Stimulated activated effector memory CD8-positive, alpha-beta T cell treated with anti-CD3 and anti-CD28 coated beads, Interleukin-12 subunit alpha, Interleukin-12 subunit beta, amount 100 ng/mL, for 72 hours (primary cell): ENCODE measurements around the gene SCD5.
A peak's percentile ranks its signal among the peaks of the same experiment; 100 is the strongest.

Source experiments
- ATAC-seq: fragments of 150-1000 bp; cut with Tn5 transposase; 2 replicates; pipeline ENCODE4 v1.10.0; 2021
- DNase-seq, 2 donors: peaks; one replicate each; pipeline ENCODE4 v3.0.0; 2021 to 2022; ENCODE audit warnings: low spot score in 2 of 2
- H3K27ac Mint-ChIP-seq: one replicate; pipeline ENCODE4 v1.8.0; 2022; ENCODE audit warnings: mild to moderate bottlenecking, mixed read lengths
- H3K36me3 Mint-ChIP-seq: one replicate; pipeline ENCODE4 v1.8.0; 2022; ENCODE audit warnings: mild to moderate bottlenecking, mixed read lengths
- H3K4me1 Mint-ChIP-seq: one replicate; pipeline ENCODE4 v1.8.0; 2022; ENCODE audit warnings: mixed read lengths
- H3K4me3 Mint-ChIP-seq: one replicate; pipeline ENCODE4 v1.8.0; 2022; ENCODE audit warnings: mild to moderate bottlenecking, mixed read lengths
- H3K9me3 Mint-ChIP-seq: one replicate; pipeline ENCODE4 v1.8.0; 2022; ENCODE audit warnings: mixed read lengths

SCD5 gene

GRCh38 chr4:82756061-82756460, 42.5 kb downstream of the SCD5 start:
- no peak overlapping the region for H3K4me3 Mint-ChIP-seq
- H3K9me3 Mint-ChIP-seq: no peaks in the 10 kb centered on the region
- ATAC-seq (peak; percentile 8), DNase-seq (no peak)
- no peaks in the 10 kb centered on the region for H3K36me3 Mint-ChIP-seq
- no peak overlapping the region for H3K27ac Mint-ChIP-seq
- peaks cover 4% of the 10 kb centered on the region for H3K4me1 Mint-ChIP-seq

GRCh38 chr4:82755650-82756049, 42.9 kb downstream of the SCD5 start:
- H3K36me3 Mint-ChIP-seq: no peaks in the 10 kb centered on the region
- ATAC-seq (no peak), DNase-seq (no peak)
- no peak overlapping the region for H3K27ac Mint-ChIP-seq
- H3K4me3 Mint-ChIP-seq: no peak overlapping the region
- peaks cover 4% of the 10 kb centered on the region for H3K4me1 Mint-ChIP-seq
- no peaks in the 10 kb centered on the region for H3K9me3 Mint-ChIP-seq

- Mint-ChIP-seq H3K4me1 (peaks cover 4% of the 10 kb centered on the region), H3K36me3 (no peaks in the 10 kb centered on the region), H3K4me3 (no peak overlapping the region), H3K9me3 (no peaks in the 10 kb centered on the region), H3K27ac (no peak overlapping the region)
- ATAC-seq (no peak), DNase-seq (no peak)
These were observed 44.0 kb downstream of the SCD5 start for GRCh38 chr4:82754513-82755165.

GRCh38 chr4:82753725-82754410, 44.7 kb downstream of the SCD5 start:
- DNase-seq: no peak
- H3K4me1 Mint-ChIP-seq: no peaks in the 10 kb centered on the region
- H3K36me3 Mint-ChIP-seq: no peaks in the 10 kb centered on the region
- H3K9me3 Mint-ChIP-seq: no peaks in the 10 kb centered on the region
- no peak overlapping the region for H3K4me3 Mint-ChIP-seq
- ATAC-seq: no peak
- H3K27ac Mint-ChIP-seq: no peak overlapping the region

- DNase-seq (no peak), ATAC-seq (no peak)
- H3K9me3 Mint-ChIP-seq: no peaks in the 10 kb centered on the region
- no peak overlapping the region for H3K4me3 Mint-ChIP-seq
- no peak overlapping the region for H3K27ac Mint-ChIP-seq
- no peaks in the 10 kb centered on the region for H3K36me3 Mint-ChIP-seq
- no peaks in the 10 kb centered on the region for H3K4me1 Mint-ChIP-seq
These were observed 45.4 kb downstream of the SCD5 start for GRCh38 chr4:82753238-82753637.

- Mint-ChIP-seq H3K36me3 (no peaks in the 10 kb centered on the region), H3K27ac (no peak overlapping the region), H3K4me1 (no peaks in the 10 kb centered on the region), H3K9me3 (no peaks in the 10 kb centered on the region), H3K4me3 (no peak overlapping the region)
- peak; percentile 56 for ATAC-seq
- DNase-seq: no peak
These were observed 49.7 kb downstream of the SCD5 start for GRCh38 chr4:82748810-82749470.

- H3K27ac Mint-ChIP-seq: no peak overlapping the region
- no peaks in the 10 kb centered on the region for H3K4me1 Mint-ChIP-seq
- no peak overlapping the region for H3K4me3 Mint-ChIP-seq
- no peak for ATAC-seq
- no peaks in the 10 kb centered on the region for H3K36me3 Mint-ChIP-seq
- no peak for DNase-seq
- H3K9me3 Mint-ChIP-seq: no peaks in the 10 kb centered on the region
These were observed 50.7 kb downstream of the SCD5 start for GRCh38 chr4:82747686-82748575.

- Mint-ChIP-seq H3K9me3 (no peaks in the 10 kb centered on the region), H3K36me3 (no peaks in the 10 kb centered on the region), H3K4me1 (no peaks in the 10 kb centered on the region), H3K4me3 (no peak overlapping the region), H3K27ac (no peak overlapping the region)
- ATAC-seq: no peak
- no peak for DNase-seq
These were observed 51.7 kb downstream of the SCD5 start for GRCh38 chr4:82746705-82747574.

- no peaks in the 10 kb centered on the region for H3K36me3 Mint-ChIP-seq
- H3K27ac Mint-ChIP-seq: no peak overlapping the region
- DNase-seq (no peak), ATAC-seq (no peak)
- H3K4me3 Mint-ChIP-seq: no peak overlapping the region
- H3K9me3 Mint-ChIP-seq: no peaks in the 10 kb centered on the region
- H3K4me1 Mint-ChIP-seq: no peaks in the 10 kb centered on the region
These were observed 53.3 kb downstream of the SCD5 start for GRCh38 chr4:82745173-82745842.

- ATAC-seq: no peak
- Mint-ChIP-seq H3K27ac (no peak overlapping the region), H3K36me3 (no peaks in the 10 kb centered on the region), H3K4me3 (no peak overlapping the region), H3K9me3 (no peaks in the 10 kb centered on the region), H3K4me1 (no peaks in the 10 kb centered on the region)
- DNase-seq: no peak
These were observed 54.2 kb downstream of the SCD5 start for GRCh38 chr4:82744284-82744968.

GRCh38 chr4:82741188-82741587, 57.4 kb downstream of the SCD5 start:
- ATAC-seq (no peak), DNase-seq (no peak)
- no peaks in the 10 kb centered on the region for H3K4me1 Mint-ChIP-seq
- H3K36me3 Mint-ChIP-seq: no peaks in the 10 kb centered on the region
- no peaks in the 10 kb centered on the region for H3K9me3 Mint-ChIP-seq
- no peak overlapping the region for H3K27ac Mint-ChIP-seq
- H3K4me3 Mint-ChIP-seq: no peak overlapping the region

GRCh38 chr4:82739287-82740190, 59.1 kb downstream of the SCD5 start:
- H3K9me3 Mint-ChIP-seq: no peaks in the 10 kb centered on the region
- DNase-seq (peak; percentile 67 to 79), ATAC-seq (peak; percentile 95)
- H3K36me3 Mint-ChIP-seq: no peaks in the 10 kb centered on the region
- no peaks in the 10 kb centered on the region for H3K4me1 Mint-ChIP-seq
- H3K27ac Mint-ChIP-seq: no peak overlapping the region
- no peak overlapping the region for H3K4me3 Mint-ChIP-seq

GRCh38 chr4:82737354-82737753, 61.2 kb downstream of the SCD5 start:
- DNase-seq: no peak
- ATAC-seq: no peak
- peaks cover 5% of the 10 kb centered on the region for H3K4me1 Mint-ChIP-seq
- H3K36me3 Mint-ChIP-seq: no peaks in the 10 kb centered on the region
- H3K4me3 Mint-ChIP-seq: no peak overlapping the region
- no peak overlapping the region for H3K27ac Mint-ChIP-seq
- H3K9me3 Mint-ChIP-seq: no peaks in the 10 kb centered on the region
